Measurements from ENCODE around the gene GATA2. TPM values are rescaled to one million over a fixed set of nuclear protein-coding genes. Genes with fewer than 3 reads are reported as not detected.

GATA2 gene
- total and polyA plus RNA-seq, 2 of the 13 experiments (the other 11 are each of a cell fraction or from before 2014, with no cell fraction given): 3.5 to 6.2 TPM

GRCh38 chr3:128488991-128489673 lies 3.9 kb downstream of the GATA2 start (continued):
- TF ChIP-seq ARID4A (CRISPR knock-in tag; IDR thresholded peaks at IDR 0.05; ENCODE audit: borderline replicate concordance): peak; percentile 16; the same call in 1 of the 2 replicates
- TF ChIP-seq PHF8 (CRISPR knock-in tag; IDR thresholded peaks at IDR 0.05): peak; percentile 53
- TF ChIP-seq ZNF703 (CRISPR knock-in tag; IDR thresholded peaks at IDR 0.05; ENCODE audit: borderline replicate concordance): no peak
- TF ChIP-seq FOXA3 (CRISPR knock-in tag; IDR thresholded peaks at IDR 0.05): no peak
- no peak for TF ChIP-seq ERF (CRISPR knock-in tag; IDR thresholded peaks at IDR 0.05)
- no peak for TF ChIP-seq CHCHD3 (CRISPR knock-in tag; IDR thresholded peaks at IDR 0.05)
- TF ChIP-seq ZNF343 (CRISPR knock-in tag; IDR thresholded peaks at IDR 0.05): no peak
- TF ChIP-seq NR2F6 (IDR thresholded peaks at IDR 0.05): no peak
- no peak for TF ChIP-seq NR2F6 (CRISPR knock-in tag; IDR thresholded peaks at IDR 0.05)
- TF ChIP-seq ATF2 (CRISPR knock-in tag; IDR thresholded peaks at IDR 0.05): peak; percentile 29; the same call in 1 of the 2 replicates
- 0 out of 2 replicates have a peak, but pooled peaks have one; percentile 47 for TF ChIP-seq ZFAT (CRISPR knock-in tag; conservative IDR thresholded peaks at IDR 0.05)
- TF ChIP-seq STAG1 (CRISPR knock-in tag; IDR thresholded peaks at IDR 0.05): no peak
- TF ChIP-seq ZNF670 (CRISPR knock-in tag; IDR thresholded peaks at IDR 0.05; ENCODE audit: borderline replicate concordance): no peak
- TF ChIP-seq TFDP1 (CRISPR knock-in tag; IDR thresholded peaks at IDR 0.05; ENCODE audit: borderline replicate concordance): 0 out of 2 replicates have a peak, but pooled peaks have one; percentile 1
- TF ChIP-seq SMYD3 (CRISPR knock-in tag; IDR thresholded peaks at IDR 0.05): no peak
- no peak for TF ChIP-seq ZNF749 (CRISPR knock-in tag; IDR thresholded peaks at IDR 0.05; ENCODE audit: borderline replicate concordance)
- TF ChIP-seq ZNF770 (CRISPR knock-in tag; IDR thresholded peaks at IDR 0.05): peak; percentile 85
- no peak for TF ChIP-seq CCAR2 (optimal IDR thresholded peaks at IDR 0.05; ENCODE audit: low read depth, low read length)
- TF ChIP-seq GRHL1 (CRISPR knock-in tag; conservative IDR thresholded peaks at IDR 0.05): no peak
